MM.1S (cell line): ENCODE results near the gene ADCK1.

Experiments used
- DNase-seq: peaks from one replicate; pipeline ENCODE4 v3.0.0-alpha.2; 2015
- H2AFZ ChIP-seq: fragments of 300-600 bp; sonication (generic); 2 replicates; pipeline ENCODE4 v1.6.0; 2016; ENCODE audit warnings: antibody characterized with exemption, low read length
- H3F3A ChIP-seq: fragments of 300-600 bp; sonication (generic); 2 replicates; pipeline ENCODE4 v1.6.1; 2016; ENCODE audit warnings: mild to moderate bottlenecking, antibody characterized with exemption, low read length, moderate library complexity, mixed read lengths; ENCODE audit not compliant: insufficient read depth
- H3K27ac ChIP-seq: fragments of 300-600 bp; sonication (generic); 2 replicates; pipeline ENCODE4 v1.5.1; 2016; ENCODE audit warnings: mild to moderate bottlenecking, low read length
- H3K27me3 ChIP-seq: fragments of 300-600 bp; sonication (generic); replicated peaks from 2 replicates; pipeline ENCODE4 v1.6.0; 2016; ENCODE audit warnings: low read length; ENCODE audit not compliant: insufficient read depth
- H3K36me3 ChIP-seq: fragments of 300-600 bp; sonication (generic); replicated peaks from 2 replicates; pipeline ENCODE4 v1.6.1; 2016; ENCODE audit warnings: mild to moderate bottlenecking, low read length, mixed read lengths; ENCODE audit not compliant: insufficient read depth
- H3K4me1 ChIP-seq: fragments of 300-600 bp; sonication (generic); 2 replicates; pipeline ENCODE4 v1.6.1; 2016; ENCODE audit warnings: low read length, mixed read lengths
- H3K4me2 ChIP-seq: fragments of 300-600 bp; sonication (generic); 2 replicates; pipeline ENCODE4 v1.6.0; 2016; ENCODE audit warnings: low read depth, low read length
- H3K4me3 ChIP-seq: fragments of 300-600 bp; sonication (generic); 2 replicates; pipeline ENCODE4 v1.5.1; 2016; ENCODE audit warnings: low read length, mixed read lengths
- H3K79me2 ChIP-seq: fragments of 300-600 bp; sonication (generic); 2 replicates; pipeline ENCODE4 v1.6.1; 2016; ENCODE audit warnings: mixed run types, low read length, mixed read lengths
- H3K9ac ChIP-seq: fragments of 300-600 bp; sonication (generic); 2 replicates; pipeline ENCODE4 v1.6.1; 2016; ENCODE audit warnings: low read length, mixed read lengths
- H3K9me2 ChIP-seq: fragments of 300-600 bp; sonication (generic); replicated peaks from 2 replicates; pipeline ENCODE4 v1.6.1; 2016; ENCODE audit warnings: mild to moderate bottlenecking, low read length, mixed read lengths; ENCODE audit not compliant: insufficient read depth
- H3K9me3 ChIP-seq: fragments of 300-600 bp; sonication (generic); replicated peaks from 2 replicates; pipeline ENCODE4 v1.6.1; 2016; ENCODE audit warnings: mild to moderate bottlenecking, low read length, mixed read lengths; ENCODE audit not compliant: insufficient read depth
- H4K20me1 ChIP-seq: fragments of 300-600 bp; sonication (generic); 2 replicates; pipeline ENCODE4 v1.6.1; 2016; ENCODE audit warnings: mild to moderate bottlenecking, low read length, moderate library complexity, mixed read lengths; ENCODE audit not compliant: insufficient read depth
- CTCF ChIP-seq: fragments of 300-600 bp; sonication (generic); IDR thresholded peaks from 2 replicates; pipeline ENCODE4 v1.5.1; 2016; ENCODE audit warnings: antibody characterized with exemption, low read length, mixed read lengths
- EZH2 ChIP-seq: fragments of 300-600 bp; sonication (generic); optimal IDR thresholded peaks from 2 replicates; pipeline ENCODE3; 2017; ENCODE audit warnings: low read depth, mild to moderate bottlenecking, antibody characterized with exemption, low read length, mixed read lengths
- EZH2phosphoT487 ChIP-seq: fragments of 300-600 bp; sonication (generic); IDR thresholded peaks from 2 replicates; pipeline ENCODE4 v1.6.1; 2018; ENCODE audit warnings: antibody characterized with exemption, low read length

Gene ADCK1

GRCh38 chr14:77864580-77864979 is 64.7 kb downstream of the ADCK1 start:
- no peak for DNase-seq
- Histone ChIP-seq H3K36me3 (no peaks in the 10 kb centered on the region), H3K9ac (no peak overlapping the region), H3F3A (no peaks in the 10 kb centered on the region), H3K4me2 (no peak overlapping the region), H3K4me1 (no peaks in the 10 kb centered on the region), H3K4me3 (no peak overlapping the region), H3K27ac (no peak overlapping the region), H3K9me3 (no peaks in the 10 kb centered on the region), H3K79me2 (no peaks in the 10 kb centered on the region), H3K27me3 (no peaks in the 10 kb centered on the region), H2AFZ (no peak overlapping the region), H3K9me2 (no peaks in the 10 kb centered on the region), H4K20me1 (no peaks in the 10 kb centered on the region)
- TF ChIP-seq EZH2 (no peak), EZH2phosphoT487 (no peak), CTCF (no peak)

- Histone ChIP-seq H3K9ac (no peak overlapping the region), H3K79me2 (no peaks in the 10 kb centered on the region), H3K4me2 (no peak overlapping the region), H3K27ac (no peak overlapping the region), H3K36me3 (no peaks in the 10 kb centered on the region), H3K9me2 (no peaks in the 10 kb centered on the region), H3K27me3 (no peaks in the 10 kb centered on the region), H3K9me3 (no peaks in the 10 kb centered on the region), H2AFZ (no peak overlapping the region), H3K4me1 (no peaks in the 10 kb centered on the region), H3K4me3 (no peak overlapping the region), H4K20me1 (no peaks in the 10 kb centered on the region), H3F3A (no peaks in the 10 kb centered on the region)
- DNase-seq = no peak
- TF ChIP-seq EZH2phosphoT487 = no peak
- no peak for TF ChIP-seq EZH2
- no peak for TF ChIP-seq CTCF
Observed at GRCh38 chr14:77865455-77865854, 65.5 kb downstream of the ADCK1 start.

GRCh38 chr14:77866932-77867331 is 67.0 kb downstream of the ADCK1 start:
- Histone ChIP-seq H4K20me1 (no peaks in the 10 kb centered on the region), H3K79me2 (no peaks in the 10 kb centered on the region), H3F3A (no peaks in the 10 kb centered on the region), H2AFZ (no peak overlapping the region), H3K27me3 (no peaks in the 10 kb centered on the region), H3K4me2 (no peak overlapping the region), H3K36me3 (no peaks in the 10 kb centered on the region), H3K4me1 (no peaks in the 10 kb centered on the region), H3K9ac (no peak overlapping the region), H3K9me2 (no peaks in the 10 kb centered on the region), H3K9me3 (no peaks in the 10 kb centered on the region), H3K4me3 (no peak overlapping the region), H3K27ac (no peak overlapping the region)
- DNase-seq = no peak
- TF ChIP-seq CTCF (no peak), EZH2 (no peak), EZH2phosphoT487 (no peak)
